Renal pelvis (tissue), 4 donors: ENCODE measurements around the gene ZNF205. TPM values are rescaled to one million over a fixed set of nuclear protein-coding genes. Genes with fewer than 3 reads are reported as not detected.

Experiments used
- DNase-seq: peaks from one replicate; pipeline ENCODE4 v3.0.0-alpha.2; 2013
- polyA plus RNA-seq, 3 donors: library from polyadenylated mRNA; unstranded; fragments of 120-200 nt; gene quantifications; one replicate each; pipeline ENCODE4 v1.2.1, GENCODE V29; 2013; ENCODE audit not compliant: insufficient read length in 3 of 3

Gene ZNF205
- polyA plus RNA-seq, 3 donors: 16.2 to 20.3 (median 20.2) TPM

DNA sequence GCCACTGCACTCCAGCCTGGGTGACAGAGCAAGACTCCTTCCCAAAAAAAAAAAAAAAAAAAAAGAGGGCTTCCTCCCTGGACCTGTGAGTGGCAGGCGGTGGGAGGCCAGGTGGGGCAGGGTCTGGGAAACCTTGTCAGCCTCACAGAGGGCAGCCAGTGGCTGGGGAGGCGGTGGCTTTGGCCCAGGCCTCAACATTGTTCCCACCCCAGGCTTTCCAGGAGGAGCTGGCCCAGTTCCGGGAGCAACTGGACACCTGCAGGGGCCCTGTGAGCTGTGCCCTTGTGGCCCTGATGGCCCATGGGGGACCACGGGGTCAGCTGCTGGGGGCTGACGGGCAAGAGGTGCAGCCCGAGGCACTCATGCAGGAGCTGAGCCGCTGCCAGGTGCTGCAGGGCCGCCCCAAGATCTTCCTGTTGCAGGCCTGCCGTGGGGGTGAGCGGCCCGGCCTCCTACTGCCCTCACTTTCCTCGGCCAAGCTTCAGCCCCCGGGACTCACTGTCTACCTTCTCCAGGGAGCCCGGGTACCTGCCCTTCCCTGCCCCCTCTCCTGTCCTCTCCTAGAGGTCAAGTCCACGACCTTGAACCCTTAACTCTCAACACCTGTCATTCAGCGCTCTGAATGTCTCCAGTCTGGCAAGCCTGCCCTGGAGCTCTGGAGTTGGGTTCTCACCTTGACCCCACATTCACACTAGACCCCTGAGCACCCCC, 34.8 kb downstream of the ZNF205 start:
- no peak for DNase-seq

DNA sequence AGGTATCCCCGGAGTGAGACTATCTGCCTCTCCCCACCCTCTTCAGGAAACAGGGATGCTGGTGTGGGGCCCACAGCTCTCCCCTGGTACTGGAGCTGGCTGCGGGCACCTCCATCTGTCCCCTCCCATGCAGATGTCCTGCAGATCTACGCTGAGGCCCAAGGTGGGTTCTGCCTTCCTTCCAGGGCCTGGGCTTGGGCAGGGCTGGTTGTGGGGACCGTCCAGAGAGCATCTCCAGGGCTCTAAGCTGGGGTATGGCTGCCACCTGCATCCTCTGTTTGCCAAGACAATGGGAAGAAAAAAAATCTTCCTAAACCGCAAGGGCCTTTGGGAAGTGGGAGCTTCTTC, 35.3 kb downstream of the ZNF205 start:
- DNase-seq: no peak

DNA sequence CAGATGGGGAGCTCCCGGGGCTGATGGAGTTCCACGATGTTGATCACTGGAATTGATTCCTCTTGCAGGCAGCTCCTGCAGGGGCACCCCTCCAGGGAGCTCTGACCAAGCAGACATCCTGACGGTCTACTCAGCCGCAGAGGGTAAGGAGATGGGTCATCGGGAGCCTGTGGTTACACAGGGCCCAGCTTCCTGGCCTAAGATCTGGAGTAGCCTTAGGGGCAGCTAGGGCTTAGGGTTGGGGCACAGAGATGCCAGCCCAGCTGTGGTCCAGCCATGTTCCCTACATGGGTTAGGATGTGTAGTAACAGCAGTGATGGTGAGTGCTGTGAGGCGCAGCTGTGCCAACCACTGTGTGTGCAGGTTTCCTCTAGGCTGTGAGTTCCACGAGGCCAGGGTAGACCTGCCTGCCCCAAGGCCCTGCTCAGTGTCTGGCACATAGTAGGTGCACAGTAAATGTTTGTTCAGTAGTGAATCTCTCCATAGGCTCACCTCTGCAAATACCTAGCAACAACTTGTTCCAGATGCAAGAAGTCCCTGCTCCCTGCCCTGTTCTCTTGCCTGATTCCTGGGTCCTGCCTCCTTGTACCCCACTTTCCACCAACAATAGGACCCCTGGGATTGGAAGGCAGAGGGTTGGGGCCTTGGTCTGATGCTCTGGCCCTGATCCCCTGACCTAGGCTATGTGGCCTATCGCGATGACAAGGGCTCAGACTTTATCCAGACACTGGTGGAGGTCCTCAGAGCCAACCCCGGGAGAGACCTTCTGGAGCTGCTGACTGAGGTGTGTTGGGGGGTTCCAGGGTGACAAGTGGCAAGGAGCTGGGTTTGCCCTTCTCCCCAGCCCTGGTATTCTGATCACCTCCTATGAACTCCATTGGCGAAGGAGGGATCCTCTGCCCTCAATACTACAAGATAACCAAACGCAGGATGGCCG, 36.1 kb downstream of the ZNF205 start:
- DNase-seq: no peak

DNA sequence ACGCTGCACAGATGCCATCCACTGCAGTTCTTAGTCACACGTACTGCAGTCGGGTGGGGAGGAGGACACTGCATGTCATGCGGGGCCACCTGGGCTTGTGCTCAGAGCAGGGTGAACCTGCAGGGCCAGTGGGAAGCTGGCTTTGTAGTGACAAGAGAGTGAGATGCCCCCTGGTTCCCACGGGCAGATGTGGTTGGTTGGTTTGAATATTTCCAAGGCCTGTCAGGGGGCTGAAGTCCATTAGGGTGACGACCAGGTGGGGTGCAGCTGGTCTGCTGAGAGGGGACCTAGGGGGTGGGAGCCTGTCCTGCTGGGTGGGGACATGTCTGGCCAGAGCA, 36.8 kb downstream of the ZNF205 start:
- DNase-seq: no peak

DNA sequence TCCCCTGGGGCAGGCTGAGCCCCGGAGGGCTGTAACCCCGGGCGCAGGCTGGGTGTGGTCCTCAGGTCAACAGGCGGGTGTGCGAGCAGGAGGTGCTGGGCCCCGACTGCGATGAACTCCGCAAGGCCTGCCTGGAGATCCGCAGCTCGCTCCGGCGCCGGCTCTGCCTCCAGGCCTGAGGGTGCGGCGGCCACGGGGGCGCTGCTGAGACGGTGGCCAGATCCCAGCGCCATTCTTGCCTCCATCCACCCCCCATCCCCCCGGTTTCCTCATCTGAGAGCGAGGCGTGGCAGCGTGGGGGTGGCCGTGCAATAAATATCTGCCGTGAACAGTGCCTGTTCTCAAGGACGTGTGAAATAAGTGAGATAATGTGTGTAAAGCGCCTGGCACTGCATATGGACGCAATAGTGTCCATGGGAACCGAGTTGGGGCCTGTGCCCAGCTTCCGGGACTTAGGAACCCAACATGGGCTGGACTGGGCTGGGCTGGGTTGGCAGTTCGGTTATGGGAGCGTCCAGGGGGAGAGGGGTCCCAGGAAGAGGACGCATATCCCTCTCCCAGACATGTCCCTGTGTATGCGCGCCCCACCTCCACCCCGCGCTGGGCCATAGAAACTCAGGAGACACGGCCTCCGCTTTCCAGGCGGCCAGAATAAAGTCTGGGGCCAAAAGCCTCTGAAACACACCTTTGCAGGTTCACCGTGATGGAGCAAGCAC, 37.4 kb downstream of the ZNF205 start:
- DNase-seq: peak; percentile 63

DNA sequence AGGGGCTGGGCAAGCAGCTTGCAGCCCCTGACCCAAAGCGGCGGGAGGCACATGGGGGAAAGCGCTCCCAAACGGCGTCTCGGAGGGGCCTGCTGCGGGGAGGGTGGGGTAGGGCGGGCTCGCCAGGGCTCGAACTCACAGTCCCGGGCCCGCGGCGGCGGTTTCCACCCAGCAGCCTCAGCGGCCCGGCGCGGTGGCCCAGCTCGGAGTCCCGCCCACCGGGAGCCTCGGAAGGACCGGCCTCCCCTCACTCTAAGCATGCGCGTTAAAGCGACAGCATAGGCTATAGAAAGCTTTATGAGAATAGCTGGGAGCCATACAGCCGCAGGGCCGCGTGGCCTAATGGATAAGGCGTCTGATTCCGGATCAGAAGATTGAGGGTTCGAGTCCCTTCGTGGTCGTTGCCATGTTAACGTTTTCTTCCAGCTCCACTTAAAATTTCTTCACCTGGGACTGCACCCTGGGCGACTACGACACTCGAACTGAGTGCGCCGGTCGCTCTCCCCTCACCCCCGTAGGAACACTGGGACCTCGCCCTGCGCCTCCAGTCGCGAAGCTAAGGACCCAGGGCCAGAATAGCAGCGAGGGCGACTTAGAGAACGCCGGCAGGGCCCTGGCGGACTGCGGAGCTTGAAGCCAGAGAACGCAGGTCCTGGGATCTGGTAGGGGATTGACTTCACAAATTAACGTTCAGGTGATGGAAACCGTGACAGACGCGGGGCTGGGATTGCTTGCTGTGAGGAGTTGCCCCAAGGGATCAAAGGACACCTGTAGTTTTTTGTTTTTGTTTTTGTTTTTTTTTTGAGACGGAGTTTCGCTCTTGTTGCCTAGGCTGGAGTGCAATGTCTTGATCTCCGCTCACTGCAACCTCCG, 38.2 kb downstream of the ZNF205 start:
- peak; percentile 95 for DNase-seq

DNA sequence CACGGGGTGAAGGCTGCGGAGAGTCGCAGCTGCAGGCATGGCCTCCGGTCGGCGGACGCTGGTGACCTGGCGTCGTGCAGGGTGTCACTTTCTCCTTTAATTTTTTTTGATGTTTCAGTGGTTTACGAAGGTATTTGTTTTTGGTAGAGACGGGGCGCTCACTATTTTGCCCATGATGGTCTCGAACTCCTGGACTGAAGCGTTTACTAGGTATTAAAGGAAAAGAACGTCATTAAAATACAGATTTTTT, 39.6 kb downstream of the ZNF205 start:
- DNase-seq: no peak

DNA sequence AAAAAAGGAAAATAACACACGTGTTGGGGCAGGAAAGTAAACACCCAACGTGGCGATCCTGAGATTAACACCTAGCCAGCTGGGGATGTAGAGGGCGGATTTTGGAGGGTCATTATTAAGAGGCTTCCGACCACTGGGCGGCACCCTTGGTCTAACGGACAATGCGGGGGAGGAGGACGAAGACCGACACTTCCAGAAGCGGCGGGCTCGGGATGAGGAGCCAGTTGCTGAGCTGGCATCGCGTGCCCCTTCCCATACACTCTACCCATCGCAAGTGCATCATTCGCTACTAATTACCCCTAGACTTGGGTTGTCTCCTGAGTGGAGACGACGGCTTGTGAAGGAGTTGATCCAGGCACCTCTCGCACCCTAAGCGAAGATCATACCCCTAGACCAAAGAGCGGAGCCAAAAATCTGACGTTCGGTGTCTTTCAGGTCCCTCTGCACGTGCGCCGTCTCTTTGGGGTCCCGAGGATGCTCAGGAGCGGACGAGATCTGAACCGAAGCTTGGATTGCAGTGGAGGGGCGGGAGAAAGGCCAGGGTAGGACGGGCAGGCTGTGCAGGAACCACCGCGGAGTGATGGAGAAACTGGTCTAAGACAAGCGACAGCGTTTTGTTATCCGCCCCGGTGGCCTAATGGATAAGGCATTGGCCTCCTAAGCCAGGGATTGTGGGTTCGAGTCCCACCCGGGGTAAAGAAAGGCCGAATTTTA, 40.0 kb downstream of the ZNF205 start:
- DNase-seq: peak; percentile 87

DNA sequence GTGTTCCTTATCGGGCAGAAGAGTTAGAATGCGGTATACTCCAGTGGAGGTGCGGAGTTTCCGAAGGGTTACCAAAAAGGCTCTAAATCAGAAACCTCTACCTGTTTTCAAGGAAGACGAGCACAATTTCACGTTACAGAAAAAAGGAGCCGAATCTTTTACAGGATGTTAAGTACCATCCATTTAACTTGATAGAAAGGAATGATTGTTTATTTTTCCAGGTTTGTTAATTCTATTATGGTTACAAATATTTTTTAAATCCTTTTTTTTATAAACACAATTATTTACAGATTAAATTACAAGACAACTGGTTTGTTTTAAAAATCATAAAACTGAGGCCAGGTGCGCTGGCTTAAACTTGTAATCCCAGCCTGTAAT, 40.6 kb downstream of the ZNF205 start:
- DNase-seq: no peak

DNA sequence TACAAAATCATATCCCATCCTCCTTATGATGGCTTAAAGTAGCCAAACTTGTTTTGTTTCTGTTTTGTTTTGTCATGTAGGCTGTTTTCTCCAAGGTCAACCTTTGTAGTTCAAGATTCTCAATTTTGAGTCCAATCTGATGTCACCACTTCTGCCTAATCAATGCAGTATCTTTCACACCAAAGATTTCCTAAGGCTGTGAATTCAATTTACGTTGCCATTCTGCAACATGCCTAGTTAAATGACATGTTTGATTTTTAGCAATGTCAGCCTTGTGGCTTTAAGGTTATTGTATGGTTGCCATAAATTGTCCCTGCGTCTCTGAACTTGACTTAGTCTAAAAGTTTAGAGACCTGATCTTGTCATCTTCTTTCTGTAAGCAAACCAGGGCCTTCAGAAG, 42.8 kb downstream of the ZNF205 start:
- no peak for DNase-seq

DNA sequence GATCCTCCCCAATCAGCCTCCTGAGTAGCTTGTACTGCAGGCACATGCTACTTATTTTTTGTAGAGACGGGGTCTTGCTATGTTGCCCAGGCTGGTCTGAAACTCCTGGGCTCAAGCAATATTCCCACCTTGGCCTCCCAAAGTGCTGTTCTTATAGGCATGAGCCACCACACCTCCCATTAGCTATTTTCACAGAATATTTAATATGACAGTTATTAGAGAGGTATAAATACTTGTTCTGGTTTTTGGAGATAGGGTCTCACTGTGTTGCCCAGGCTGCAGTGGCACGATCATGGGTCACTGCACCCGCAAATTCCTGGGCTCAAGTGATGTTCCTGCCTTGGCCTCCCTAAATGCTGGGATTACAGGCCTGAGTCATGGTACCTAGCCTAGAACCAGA, 43.6 kb downstream of the ZNF205 start:
- no peak for DNase-seq

DNA sequence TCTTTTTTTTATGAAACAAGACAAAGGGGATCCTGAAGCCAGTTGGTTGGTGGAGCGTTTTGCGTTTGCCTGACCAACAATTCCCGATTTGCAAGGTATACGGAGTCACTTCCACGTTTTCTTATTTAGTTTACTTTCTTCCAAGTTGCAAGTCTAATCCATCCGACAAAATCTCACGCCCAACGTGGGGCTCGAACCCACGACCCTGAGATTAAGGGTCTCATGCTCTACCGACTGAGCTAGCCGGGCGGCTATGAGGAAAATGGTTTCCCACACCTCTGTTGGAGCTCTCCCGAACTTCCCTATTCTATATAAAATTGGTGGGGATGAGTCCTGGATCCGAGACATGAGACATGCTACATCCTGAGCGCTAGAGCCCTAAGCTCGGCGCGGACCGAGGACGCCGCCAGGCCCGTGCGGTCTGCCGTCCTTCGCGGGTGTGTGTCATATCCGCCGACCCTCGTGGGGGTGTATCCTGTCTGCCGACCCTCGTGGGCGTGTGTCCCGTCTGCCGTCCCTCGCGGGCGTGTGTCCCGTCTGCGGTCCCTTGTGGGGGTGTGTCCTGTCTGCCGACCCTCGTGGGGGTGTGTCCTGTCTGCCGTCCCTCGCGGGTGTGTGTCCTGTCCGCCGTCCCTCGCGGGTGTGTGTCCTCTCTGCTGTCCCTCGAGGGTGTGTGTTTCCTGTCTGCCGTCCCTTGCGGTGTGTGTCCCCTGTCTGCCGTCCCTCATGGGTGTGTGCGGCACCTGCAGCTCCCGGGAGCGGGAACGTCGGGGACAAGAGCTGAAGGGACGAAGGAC, 45.0 kb downstream of the ZNF205 start:
- DNase-seq: peak; percentile 63

DNA sequence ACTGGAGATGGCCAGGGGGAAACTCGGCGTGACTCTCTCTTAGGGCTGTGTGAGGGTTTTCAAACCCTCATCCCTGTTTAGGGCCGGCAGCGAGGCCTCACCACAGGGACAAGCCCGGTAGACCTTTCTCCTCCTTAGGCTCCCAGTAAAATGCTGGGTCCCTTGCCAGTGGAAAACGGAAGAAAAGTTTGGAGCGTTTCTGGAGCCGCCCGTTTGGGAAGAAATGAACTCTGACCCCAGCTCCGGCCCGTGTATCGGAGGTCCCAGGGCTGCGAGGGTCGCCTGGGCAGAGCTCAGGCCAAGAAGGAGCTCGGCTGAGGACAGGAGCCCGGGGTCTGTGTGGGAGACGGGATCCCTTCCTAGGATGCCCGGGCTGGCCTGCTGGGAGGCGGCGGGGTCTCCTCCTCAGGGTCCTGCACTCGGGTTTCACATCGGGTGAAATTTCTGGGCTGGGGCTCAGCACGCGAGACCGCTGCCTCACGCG, 45.7 kb downstream of the ZNF205 start:
- DNase-seq: no peak

DNA sequence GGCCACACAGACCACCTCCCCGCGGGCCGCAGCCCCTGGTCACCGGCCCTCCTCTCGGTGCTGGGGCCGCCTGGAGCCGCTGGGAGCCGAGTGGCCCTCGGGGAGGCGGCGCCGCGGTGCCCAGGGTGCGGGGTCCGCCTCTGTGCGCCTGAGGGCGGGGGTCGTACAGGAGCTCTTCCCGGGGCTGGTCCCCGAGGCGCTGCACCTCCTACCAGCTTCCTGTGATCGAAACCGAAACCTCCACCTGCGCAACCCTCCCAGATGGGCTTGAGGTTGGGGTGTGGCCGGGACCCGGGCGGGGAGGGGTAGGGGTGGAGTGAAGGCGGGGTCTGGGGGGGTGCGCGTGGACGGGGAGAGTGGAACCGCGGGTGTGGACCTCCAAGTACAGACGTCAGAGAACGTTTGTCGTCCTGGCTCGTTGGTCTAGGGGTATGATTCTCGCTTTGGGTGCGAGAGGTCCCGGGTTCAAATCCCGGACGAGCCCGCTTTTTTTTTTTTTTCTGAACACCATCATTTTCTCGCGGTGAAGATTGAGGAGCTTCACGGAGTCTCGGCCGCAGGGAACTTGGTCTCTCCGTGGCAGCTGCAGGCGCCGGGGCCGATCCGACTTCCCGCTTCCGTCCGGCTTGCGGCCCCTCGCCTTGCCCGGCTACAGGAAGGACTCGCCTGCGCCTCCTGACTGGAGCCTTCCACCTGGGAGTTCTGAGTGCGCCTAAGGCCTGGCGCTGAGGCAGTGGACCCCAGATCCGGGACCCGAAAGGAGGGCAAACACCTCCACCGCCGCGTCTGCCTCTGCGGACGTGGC, 46.3 kb downstream of the ZNF205 start:
- DNase-seq: no peak

DNA sequence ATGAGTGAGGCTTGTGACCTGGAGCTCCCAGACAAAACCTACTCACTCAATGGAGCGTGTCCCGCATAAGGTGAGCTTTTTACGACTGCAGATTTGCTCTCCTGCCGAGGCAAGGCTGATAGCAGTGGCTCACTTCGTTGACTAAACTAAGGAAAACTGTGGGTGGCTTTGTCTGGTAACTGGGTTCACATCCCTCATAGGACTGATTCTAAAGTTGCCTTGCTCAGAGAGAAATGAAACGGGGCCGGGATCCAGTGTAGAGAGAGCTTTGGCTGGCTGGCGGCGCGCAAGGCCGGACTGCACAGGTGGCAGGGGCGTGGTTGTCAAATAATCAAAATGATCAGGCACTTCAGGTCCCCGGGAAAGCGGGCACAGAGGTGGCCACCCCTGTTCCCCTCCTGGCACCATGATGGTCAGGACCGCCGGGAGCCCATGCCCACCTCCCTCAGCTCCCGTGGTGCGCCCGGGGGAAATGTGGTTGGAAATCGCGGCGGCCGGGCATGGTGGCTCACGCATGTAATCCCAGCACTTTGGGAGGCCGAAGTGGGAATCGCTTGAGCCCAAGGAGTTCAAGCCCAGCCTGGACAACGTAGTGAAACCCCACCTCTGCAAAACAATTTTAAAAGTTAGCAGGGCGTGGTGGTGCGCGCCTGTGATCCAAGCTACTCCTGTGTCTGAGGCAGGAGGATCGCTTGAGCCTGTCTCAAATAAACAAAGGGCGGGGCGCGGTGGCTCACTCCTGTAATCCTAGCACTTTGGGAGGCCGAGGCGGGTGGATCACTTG, 49.0 kb downstream of the ZNF205 start:
- no peak for DNase-seq

DNA sequence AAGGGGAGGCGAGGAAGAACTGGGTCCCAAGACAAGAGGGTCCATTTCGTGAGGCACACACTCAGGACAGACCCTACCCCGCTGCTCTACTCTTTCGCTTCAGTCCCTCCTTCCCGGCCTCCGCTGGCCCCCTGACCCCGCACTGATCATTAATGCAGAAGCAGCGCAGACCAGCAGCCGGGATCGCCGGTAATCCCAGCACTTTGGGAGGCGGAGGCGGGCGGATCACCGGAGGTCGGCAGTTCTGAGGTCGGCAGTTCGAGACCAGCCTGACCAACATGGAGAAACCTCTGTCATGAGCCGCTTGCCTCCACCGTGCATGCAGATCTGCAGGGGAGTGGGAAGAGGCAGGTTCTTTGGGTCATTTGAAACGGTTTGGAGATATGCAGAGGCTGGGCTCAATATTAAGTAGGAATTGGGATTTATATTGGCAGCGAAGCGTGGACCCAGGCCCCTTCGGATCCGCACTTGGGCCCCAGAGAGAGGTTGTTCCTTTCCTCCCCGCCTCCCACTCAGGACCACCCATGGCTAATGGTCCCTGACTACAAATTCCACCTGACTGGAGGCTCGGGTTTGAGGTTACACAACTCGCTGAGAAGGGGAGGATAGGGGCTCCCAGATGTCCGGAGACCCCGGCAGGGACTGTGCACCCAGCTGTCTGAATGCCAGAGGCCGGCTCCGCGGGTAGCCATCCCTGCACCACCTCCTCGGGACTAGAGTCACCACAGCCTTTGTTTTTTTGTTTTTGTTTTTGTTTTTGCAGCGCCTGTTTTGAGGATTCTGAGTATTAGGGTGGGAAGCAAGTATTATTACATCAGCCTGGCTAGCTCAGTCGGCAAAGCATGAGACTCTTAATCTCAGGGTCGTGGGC, 52.0 kb downstream of the ZNF205 start:
- DNase-seq: no peak

DNA sequence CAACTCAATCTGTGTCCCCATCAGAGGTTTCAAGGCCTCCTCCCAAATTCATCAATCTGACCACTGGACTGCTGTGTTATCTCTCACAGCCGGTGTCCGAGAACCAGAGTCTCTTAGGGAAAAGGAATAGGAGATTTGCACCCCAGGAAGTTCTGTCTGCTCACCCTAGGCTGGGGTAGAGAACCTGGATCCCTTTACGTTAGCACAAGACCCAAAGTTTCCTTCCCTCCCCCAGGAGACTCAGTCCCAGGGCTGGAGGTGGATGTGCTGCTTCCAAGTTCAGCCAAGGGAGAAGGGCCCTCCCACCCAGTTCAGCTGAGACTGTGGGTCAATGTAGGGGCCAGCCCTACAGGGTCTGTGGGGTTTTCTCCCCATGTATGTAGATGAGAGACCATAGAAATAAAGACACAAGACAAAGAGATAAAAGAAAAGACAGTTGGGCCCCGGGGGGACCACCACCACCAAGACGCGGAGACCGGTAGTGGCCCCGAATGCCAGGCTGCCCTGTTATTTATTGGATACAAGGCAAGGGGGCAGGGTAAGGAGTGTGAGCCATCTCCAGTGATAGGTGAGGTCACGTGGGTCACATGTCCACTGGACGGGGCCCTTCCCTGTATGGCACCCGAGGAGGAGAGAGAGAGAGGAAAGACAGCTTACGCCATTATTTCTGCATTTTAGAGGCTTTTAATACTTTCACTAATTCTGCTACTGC, 52.9 kb downstream of the ZNF205 start:
- DNase-seq: no peak
